Colon (tissue), 2 donors: ENCODE measurements around the gene TRIM2.

ENCODE experiments used
- FAIRE-seq: peaks from 2 replicates; lab custom pipeline; 2012; peaks lifted over from hg19 to GRCh38; lab: Jason Lieb, UNC
- donor health status: control.
- donor health status: control.

The TRIM2 gene

GRCh38 chr4:153276971-153277370 lies 72.7 kb downstream of the TRIM2 start:
- no peak for FAIRE-seq

- no peak for FAIRE-seq
Observed at GRCh38 chr4:153281476-153281875, 77.2 kb downstream of the TRIM2 start.

GRCh38 chr4:153282023-153282422 lies 77.8 kb downstream of the TRIM2 start:
- no peak for FAIRE-seq

- no peak for FAIRE-seq
Observed at GRCh38 chr4:153283260-153283659, 79.0 kb downstream of the TRIM2 start.

GRCh38 chr4:153290134-153290533 lies 85.9 kb downstream of the TRIM2 start:
- FAIRE-seq, result no peak

GRCh38 chr4:153291562-153291961 lies 87.3 kb downstream of the TRIM2 start:
- no peak for FAIRE-seq

GRCh38 chr4:153292897-153293741 lies 88.9 kb downstream of the TRIM2 start:
- FAIRE-seq, result no peak

- no peak for FAIRE-seq
Observed at GRCh38 chr4:153293742-153294057, 89.5 kb downstream of the TRIM2 start.

- no peak for FAIRE-seq
Observed at GRCh38 chr4:153294631-153295030, 90.4 kb downstream of the TRIM2 start.

GRCh38 chr4:153295131-153295755 lies 91.0 kb downstream of the TRIM2 start:
- no peak for FAIRE-seq

- no peak for FAIRE-seq
Observed at GRCh38 chr4:153296040-153296823, 92.0 kb downstream of the TRIM2 start.

- FAIRE-seq, result no peak
Observed at GRCh38 chr4:153297116-153297515, 92.9 kb downstream of the TRIM2 start.

GRCh38 chr4:153310793-153311192 lies 106.5 kb downstream of the TRIM2 start:
- FAIRE-seq, result no peak

GRCh38 chr4:153314915-153315314 lies 110.7 kb downstream of the TRIM2 start:
- no peak for FAIRE-seq

- no peak for FAIRE-seq
Observed at GRCh38 chr4:153318696-153319320, 114.6 kb downstream of the TRIM2 start.

GRCh38 chr4:153322791-153323190 lies 118.5 kb downstream of the TRIM2 start:
- FAIRE-seq, result no peak

- no peak for FAIRE-seq
Observed at GRCh38 chr4:153324046-153324445, 119.8 kb downstream of the TRIM2 start.

- no peak for FAIRE-seq
Observed at GRCh38 chr4:153325558-153325957, 121.3 kb downstream of the TRIM2 start.

GRCh38 chr4:153326513-153326912 lies 122.3 kb downstream of the TRIM2 start:
- FAIRE-seq, result no peak

- FAIRE-seq, result no peak
Observed at GRCh38 chr4:153327247-153327646, 123.0 kb downstream of the TRIM2 start.

GRCh38 chr4:153332936-153333335 lies 128.7 kb downstream of the TRIM2 start:
- no peak for FAIRE-seq

- FAIRE-seq, result no peak
Observed at GRCh38 chr4:153333874-153334273, 129.6 kb downstream of the TRIM2 start.

GRCh38 chr4:153335665-153336064 lies 131.4 kb downstream of the TRIM2 start:
- FAIRE-seq, result no peak
